HepG2 (cell line): ENCODE results near the gene SRGAP3. TPM values are rescaled to one million over a fixed set of nuclear protein-coding genes. Genes with fewer than 3 reads are reported as not detected.
A peak's percentile ranks its signal among the peaks of the same experiment; 100 is the strongest.

Source experiments
- ATAC-seq: fragments of 200-7000 bp; cut with Tn5 transposase; 3 replicates; pipeline ENCODE4 v1.9.1; 2020; ENCODE audit warnings: mild to moderate bottlenecking, moderate library complexity
- BruUV-seq: library from RNA; stranded (reverse); fragments of 400-500 nt; replicated peaks from 2 replicates; lab custom pipeline; 2021; lab: Mats Ljungman, UMichigan
- CTCF ChIA-PET: fragments of 300-600 bp; formaldehyde crosslinking; extraction: SDS; loops from one replicate; lab custom pipeline; 2021; ENCODE audit warnings: low total read pairs, inconsistent platforms, low intra/inter-chr PET ratio; lab: Yijun Ruan, JAX
- POLR2A ChIA-PET: fragments of 350-600 bp; sonication (Branson Sonifier 250); formaldehyde crosslinking; loops from one replicate; lab custom pipeline; 2020; ENCODE audit warnings: antibody characterized with exemption, inconsistent platforms; lab: Yijun Ruan, JAX
- DNase-seq: peaks from one replicate; pipeline ENCODE4 v3.0.0-alpha.2; 2015; ENCODE audit warnings: low spot score
- FAIRE-seq: peaks from 3 replicates; lab custom pipeline; 2011; peaks lifted over from hg19 to GRCh38; lab: Jason Lieb, UNC
- H2AFZ ChIP-seq: one replicate; pipeline ENCODE4 v1.6.1; 2011; ENCODE audit warnings: low read length, inconsistent platforms
- H3K27ac ChIP-seq: fragments of 300-600 bp; 3 replicates; pipeline ENCODE4 v1.8.0; 2011; ENCODE audit warnings: mixed run types, mild to moderate bottlenecking, mixed read lengths, low read length, inconsistent platforms; ENCODE audit not compliant: insufficient read depth; ENCODE audit errors: extremely low read length
- H3K27me3 ChIP-seq, 2 experiments: fragments of 200-600 bp in 1 of 2; 2 replicates in 1 of 2; 3 replicates in 1 of 2; pipeline versions ENCODE4 v1.6.0 to v1.8.0; 2011; ENCODE audit warnings: low read length in 2 of 2, mild to moderate bottlenecking in 2 of 2, moderate library complexity in 2 of 2, inconsistent platforms in 1 of 2; ENCODE audit not compliant: insufficient read depth in 2 of 2, control insufficient read depth in 1 of 2
- H3K36me3 ChIP-seq, 2 experiments: fragments of 200-600 bp in 1 of 2; replicated peaks in 1 of 2; 2 replicates in 1 of 2; 3 replicates in 1 of 2; pipeline versions ENCODE4 v1.5.1 to v1.8.0; 2011; ENCODE audit warnings: low read length in 2 of 2, inconsistent platforms in 1 of 2; ENCODE audit not compliant: insufficient read depth in 2 of 2, control insufficient read depth in 1 of 2
- H3K4me1 ChIP-seq: 2 replicates; pipeline ENCODE4 v1.5.1; 2012; ENCODE audit warnings: low read length, inconsistent platforms; ENCODE audit not compliant: insufficient read depth
- H3K4me2 ChIP-seq: 2 replicates; pipeline ENCODE4 v1.6.0; 2011; ENCODE audit warnings: low read depth, low read length, inconsistent platforms
- H3K4me3 ChIP-seq, 3 experiments: fragments of 200-600 bp in 1 of 3; sonication (generic), shearing (Covaris generic) in 1 of 3; replicated peaks in 1 of 3; 2 replicates each; pipeline ENCODE4 v1.5.1; 2011 to 2016; ENCODE audit warnings: low read length in 3 of 3, inconsistent platforms in 2 of 3, low read depth in 2 of 3, mild to moderate bottlenecking in 2 of 3, control low read depth in 1 of 3, mixed read lengths in 1 of 3; ENCODE audit not compliant: insufficient read depth in 1 of 3
- H3K79me2 ChIP-seq: one replicate; pipeline ENCODE4 v1.6.1; 2011; ENCODE audit warnings: low read length, inconsistent platforms; ENCODE audit not compliant: insufficient read depth
- H3K9ac ChIP-seq: 2 replicates; pipeline ENCODE4 v1.6.0; 2011; ENCODE audit warnings: mild to moderate bottlenecking, low read depth, low read length, inconsistent platforms; ENCODE audit not compliant: insufficient read depth
- H3K9me3 ChIP-seq: 2 replicates; pipeline ENCODE4 v1.5.1; 2012; ENCODE audit warnings: mild to moderate bottlenecking, low read length
- H4K20me1 ChIP-seq: 2 replicates; pipeline ENCODE4 v1.6.0; 2011; ENCODE audit warnings: inconsistent platforms, mild to moderate bottlenecking, low read length, moderate library complexity; ENCODE audit not compliant: insufficient read depth
- CREB1 ChIP-seq, 2 experiments: fragments of 450-650 bp in 1 of 2; IDR thresholded peaks; 2 replicates each; pipeline ENCODE4 v1.6.1; 2016 to 2017; ENCODE audit warnings: control low read depth in 1 of 2, mild to moderate bottlenecking in 1 of 2, missing compliant biosample characterization in 1 of 2, missing genetic modification characterization in 1 of 2
- HNRNPUL1 ChIP-seq: fragments of 200-400 bp; formaldehyde crosslinking; IDR thresholded peaks from 2 replicates; pipeline ENCODE4 v1.6.1; 2017; ENCODE audit warnings: low read depth, mild to moderate bottlenecking, low read length, moderate library complexity
- LBX2 ChIP-seq: sonication (generic); formaldehyde crosslinking; IDR thresholded peaks from 2 replicates; pipeline ENCODE4 v1.5.0; 2020; ENCODE audit warnings: missing genetic modification reagents, mild to moderate bottlenecking, borderline replicate concordance
- MYPOP ChIP-seq: sonication (generic); formaldehyde crosslinking; IDR thresholded peaks from 2 replicates; pipeline ENCODE4 v1.8.1; 2023; ENCODE audit warnings: mild to moderate bottlenecking, moderate library complexity, missing genetic modification reagents
- U2AF2 ChIP-seq: fragments of 200-400 bp; formaldehyde crosslinking; IDR thresholded peaks from 2 replicates; pipeline ENCODE4 v1.6.1; 2017; ENCODE audit warnings: low read depth, mild to moderate bottlenecking, low read length
- ZFP91 ChIP-seq: sonication (generic); formaldehyde crosslinking; IDR thresholded peaks from 2 replicates; pipeline ENCODE4 v1.9.0; 2022; ENCODE audit warnings: missing genetic modification reagents, mild to moderate bottlenecking, borderline replicate concordance
- ZNF496 ChIP-seq: sonication (generic); formaldehyde crosslinking; IDR thresholded peaks from 2 replicates; pipeline ENCODE4 v1.8.1; 2023; ENCODE audit warnings: mild to moderate bottlenecking, moderate library complexity, missing genetic modification reagents; ENCODE audit not compliant: insufficient replicate concordance
- WGBS: methylation state at CpG from one replicate; pipeline ENCODE4 v1.1.6; 2017; ENCODE audit warnings: low lambda C conversion rate; 5-methylcytosine and 5-hydroxymethylcytosine counted together
- in situ Hi-C: cut with HindIII; loops from 2 replicates; pipeline ENCODE4 v1.10.0; 2017; ENCODE audit warnings: low pct_unique_long_range_greater_than_20kb; ENCODE audit not compliant: extremely low pct_ligation_motif_present
- intact Hi-C: fragments of 100-400 bp; cut with micrococcal nuclease; formaldehyde crosslinking; loops from one replicate; pipeline ENCODE4 v1.10.0; 2022; ENCODE audit not compliant: unreplicated experiment
- polyA plus RNA-seq, 8 experiments: library from polyadenylated mRNA; depleted of rRNA in 3 of 8; stranded (reverse) in 7 of 8; unstranded in 1 of 8; fragments of >200 nt; fragmentation: Illumina TruSeq in 4 of 8; extraction: Trizol in 4 of 8; gene quantifications; 2 replicates each; pipeline versions ENCODE4 v1.2.1 to v1.2.3, GENCODE V29; 2011 to 2016; ENCODE audit warnings: low read depth in 4 of 8, missing spikeins in 1 of 8, mixed read lengths in 1 of 8; ENCODE audit not compliant: insufficient read depth in 1 of 8
- total RNA-seq, 5 experiments: library from RNA; depleted of rRNA; stranded (reverse); fragments of >200 nt; fragmentation: Illumina TruSeq; extraction: Trizol; gene quantifications; 2 replicates each; pipeline ENCODE4 v1.2.3, GENCODE V29; 2016; ENCODE audit warnings: low read depth in 1 of 5

SRGAP3 gene
- total and polyA plus RNA-seq, 2 of the 13 experiments (the other 11 are each of a cell fraction or from before 2014, with no cell fraction given), result 1.2 to 1.4 TPM

GRCh38 chr3:9151240-9151639 lies 98.2 kb downstream of the SRGAP3 start:
- BruUV-seq, result no TSS peak
- Histone ChIP-seq H3K27ac (no peak overlapping the region), H3K9me3 (no peaks in the 10 kb centered on the region), H3K9ac (no peak overlapping the region), H3K79me2 (no peaks in the 10 kb centered on the region)
- ChIA-PET CTCF (no interaction called here), POLR2A (no interaction called here)
- intact Hi-C loops, result no loop called here
- no peak for DNase-seq
- no peak for TF ChIP-seq ZFP91 (CRISPR knock-in tag)
- TF ChIP-seq LBX2 (CRISPR knock-in tag), result no peak
- no peak for TF ChIP-seq ZNF496 (CRISPR knock-in tag)
- TF ChIP-seq HNRNPUL1, result no peak
- no peak for TF ChIP-seq U2AF2
- 0 out of 2 replicates have a peak, but pooled peaks have one; percentile 7 for TF ChIP-seq CREB1 (IDR thresholded peaks at IDR 0.05)
- TF ChIP-seq CREB1 (CRISPR knock-in tag; IDR thresholded peaks at IDR 0.05), result no peak
- TF ChIP-seq MYPOP (CRISPR knock-in tag), result no peak
- TF ChIP-seq, all 625 proteins: peak for 1
- 22% methylated on average over 8 of the region's 8 CpGs for WGBS
- no peak overlapping the region for H2AFZ ChIP-seq
- FAIRE-seq (no peak), ATAC-seq (no peak)
- H3K36me3 ChIP-seq, result no peaks in the 10 kb centered on the region
- no peak overlapping the region for H3K4me2 ChIP-seq
- no peaks in the 10 kb centered on the region for H4K20me1 ChIP-seq
- H3K4me1 ChIP-seq, result no peaks in the 10 kb centered on the region
- in situ Hi-C loops, result no loop called here
- H3K4me3 ChIP-seq, result no peak overlapping the region
- peaks cover 0 to 2% of the 10 kb centered on the region in 2 experiments; a peak in 1 of 5 replicates for H3K27me3 ChIP-seq
